ENCODE data around the gene BLOC1S5.
A peak's percentile ranks its signal among the peaks of the same experiment; 100 is the strongest.

Gene BLOC1S5

DNA sequence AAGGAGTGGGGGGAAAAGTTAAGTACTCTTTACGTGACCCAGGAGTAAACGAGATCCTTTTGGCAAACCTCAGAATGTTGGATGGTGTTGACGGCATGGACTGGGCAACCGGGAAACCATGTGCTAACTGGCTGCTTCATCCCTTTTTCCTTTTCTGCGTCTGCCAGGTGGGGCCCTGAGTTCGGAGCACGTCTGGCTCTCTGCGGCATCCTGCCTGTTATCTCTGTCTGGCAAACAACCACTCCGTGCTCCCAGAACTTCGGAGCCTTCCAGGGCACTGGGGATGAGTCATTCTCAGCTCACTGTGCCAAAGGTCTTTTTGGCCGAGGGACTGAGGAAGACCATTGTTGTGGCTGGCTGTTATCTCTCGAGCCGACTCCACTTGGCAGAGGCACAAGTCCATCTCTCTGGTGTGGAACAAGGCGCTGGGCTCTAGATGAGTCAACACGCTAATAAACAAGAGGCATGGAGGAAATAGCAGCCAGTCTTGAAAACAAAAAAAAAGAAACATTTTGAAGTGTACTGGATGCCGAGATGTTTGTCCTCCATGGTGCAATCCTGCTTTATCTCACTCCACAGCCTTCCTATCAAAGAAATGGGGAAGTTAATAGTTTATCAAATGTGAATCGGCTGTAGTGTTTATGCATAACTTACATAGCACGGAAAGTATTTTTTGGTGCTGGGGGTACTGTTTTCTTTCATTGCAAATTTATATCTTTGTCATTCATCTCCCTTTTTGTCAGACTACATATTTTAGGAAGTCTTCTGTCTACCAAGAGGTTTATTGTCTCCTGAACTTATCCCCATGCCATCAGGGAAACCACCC is 89.0 kb downstream of the BLOC1S5 start:
- peak; percentile 90 for ATAC-seq
- TF ChIP-seq, protein P1, sequence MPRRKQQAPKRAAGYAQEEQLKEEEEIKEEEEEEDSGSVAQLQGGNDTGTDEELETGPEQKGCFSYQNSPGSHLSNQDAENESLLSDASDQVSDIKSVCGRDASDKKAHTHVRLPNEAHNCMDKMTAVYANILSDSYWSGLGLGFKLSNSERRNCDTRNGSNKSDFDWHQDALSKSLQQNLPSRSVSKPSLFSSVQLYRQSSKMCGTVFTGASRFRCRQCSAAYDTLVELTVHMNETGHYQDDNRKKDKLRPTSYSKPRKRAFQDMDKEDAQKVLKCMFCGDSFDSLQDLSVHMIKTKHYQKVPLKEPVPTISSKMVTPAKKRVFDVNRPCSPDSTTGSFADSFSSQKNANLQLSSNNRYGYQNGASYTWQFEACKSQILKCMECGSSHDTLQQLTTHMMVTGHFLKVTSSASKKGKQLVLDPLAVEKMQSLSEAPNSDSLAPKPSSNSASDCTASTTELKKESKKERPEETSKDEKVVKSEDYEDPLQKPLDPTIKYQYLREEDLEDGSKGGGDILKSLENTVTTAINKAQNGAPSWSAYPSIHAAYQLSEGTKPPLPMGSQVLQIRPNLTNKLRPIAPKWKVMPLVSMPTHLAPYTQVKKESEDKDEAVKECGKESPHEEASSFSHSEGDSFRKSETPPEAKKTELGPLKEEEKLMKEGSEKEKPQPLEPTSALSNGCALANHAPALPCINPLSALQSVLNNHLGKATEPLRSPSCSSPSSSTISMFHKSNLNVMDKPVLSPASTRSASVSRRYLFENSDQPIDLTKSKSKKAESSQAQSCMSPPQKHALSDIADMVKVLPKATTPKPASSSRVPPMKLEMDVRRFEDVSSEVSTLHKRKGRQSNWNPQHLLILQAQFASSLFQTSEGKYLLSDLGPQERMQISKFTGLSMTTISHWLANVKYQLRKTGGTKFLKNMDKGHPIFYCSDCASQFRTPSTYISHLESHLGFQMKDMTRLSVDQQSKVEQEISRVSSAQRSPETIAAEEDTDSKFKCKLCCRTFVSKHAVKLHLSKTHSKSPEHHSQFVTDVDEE (CRISPR knock-in tag; IDR thresholded peaks at IDR 0.05) = 0 out of 2 replicates have a peak, but pooled peaks have one; percentile 8
- TF ChIP-seq, protein P2, sequence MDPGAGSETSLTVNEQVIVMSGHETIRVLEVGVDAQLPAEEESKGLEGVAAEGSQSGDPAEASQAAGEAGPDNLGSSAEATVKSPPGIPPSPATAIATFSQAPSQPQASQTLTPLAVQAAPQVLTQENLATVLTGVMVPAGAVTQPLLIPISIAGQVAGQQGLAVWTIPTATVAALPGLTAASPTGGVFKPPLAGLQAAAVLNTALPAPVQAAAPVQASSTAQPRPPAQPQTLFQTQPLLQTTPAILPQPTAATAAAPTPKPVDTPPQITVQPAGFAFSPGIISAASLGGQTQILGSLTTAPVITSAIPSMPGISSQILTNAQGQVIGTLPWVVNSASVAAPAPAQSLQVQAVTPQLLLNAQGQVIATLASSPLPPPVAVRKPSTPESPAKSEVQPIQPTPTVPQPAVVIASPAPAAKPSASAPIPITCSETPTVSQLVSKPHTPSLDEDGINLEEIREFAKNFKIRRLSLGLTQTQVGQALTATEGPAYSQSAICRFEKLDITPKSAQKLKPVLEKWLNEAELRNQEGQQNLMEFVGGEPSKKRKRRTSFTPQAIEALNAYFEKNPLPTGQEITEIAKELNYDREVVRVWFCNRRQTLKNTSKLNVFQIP (CRISPR knock-in tag; IDR thresholded peaks at IDR 0.05; ENCODE audit: borderline replicate concordance, low read depth) = no peak
- TF ChIP-seq ZFP30 (CRISPR knock-in tag; IDR thresholded peaks at IDR 0.05) = no peak
- TF ChIP-seq SNAI2 (CRISPR knock-in tag; IDR thresholded peaks at IDR 0.05) = no peak
- TF ChIP-seq TOX (CRISPR knock-in tag; IDR thresholded peaks at IDR 0.05; ENCODE audit: borderline replicate concordance) = no peak
- no peak for TF ChIP-seq OSR1 (CRISPR knock-in tag; IDR thresholded peaks at IDR 0.05)
- TF ChIP-seq CSDC2 (CRISPR knock-in tag; IDR thresholded peaks at IDR 0.05) = 0 out of 2 replicates have a peak, but pooled peaks have one; percentile 20
- no peak; the same call in 1 of the 2 replicates for TF ChIP-seq ZFP3 (CRISPR knock-in tag; IDR thresholded peaks at IDR 0.05)
- TF ChIP-seq ESRRG (CRISPR knock-in tag; IDR thresholded peaks at IDR 0.05) = no peak
- TF ChIP-seq ARNTL (CRISPR knock-in tag; IDR thresholded peaks at IDR 0.05; ENCODE audit: borderline replicate concordance, low read depth) = no peak
- TF ChIP-seq, protein P3, sequence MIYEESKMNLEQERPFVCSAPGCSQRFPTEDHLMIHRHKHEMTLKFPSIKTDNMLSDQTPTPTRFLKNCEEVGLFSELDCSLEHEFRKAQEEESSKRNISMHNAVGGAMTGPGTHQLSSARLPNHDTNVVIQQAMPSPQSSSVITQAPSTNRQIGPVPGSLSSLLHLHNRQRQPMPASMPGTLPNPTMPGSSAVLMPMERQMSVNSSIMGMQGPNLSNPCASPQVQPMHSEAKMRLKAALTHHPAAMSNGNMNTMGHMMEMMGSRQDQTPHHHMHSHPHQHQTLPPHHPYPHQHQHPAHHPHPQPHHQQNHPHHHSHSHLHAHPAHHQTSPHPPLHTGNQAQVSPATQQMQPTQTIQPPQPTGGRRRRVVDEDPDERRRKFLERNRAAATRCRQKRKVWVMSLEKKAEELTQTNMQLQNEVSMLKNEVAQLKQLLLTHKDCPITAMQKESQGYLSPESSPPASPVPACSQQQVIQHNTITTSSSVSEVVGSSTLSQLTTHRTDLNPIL (CRISPR knock-in tag; IDR thresholded peaks at IDR 0.05; ENCODE audit: low read depth) = 0 out of 2 replicates have a peak, but pooled peaks have one; percentile 32
- peak; percentile 31; the same call in 1 of the 2 replicates for TF ChIP-seq ISL1 (CRISPR knock-in tag; IDR thresholded peaks at IDR 0.05)
- no peak for TF ChIP-seq RARB (CRISPR knock-in tag; IDR thresholded peaks at IDR 0.05)
- TF ChIP-seq ZNF565 (CRISPR knock-in tag; conservative IDR thresholded peaks at IDR 0.05; ENCODE audit: low read depth) = no peak

DNA sequence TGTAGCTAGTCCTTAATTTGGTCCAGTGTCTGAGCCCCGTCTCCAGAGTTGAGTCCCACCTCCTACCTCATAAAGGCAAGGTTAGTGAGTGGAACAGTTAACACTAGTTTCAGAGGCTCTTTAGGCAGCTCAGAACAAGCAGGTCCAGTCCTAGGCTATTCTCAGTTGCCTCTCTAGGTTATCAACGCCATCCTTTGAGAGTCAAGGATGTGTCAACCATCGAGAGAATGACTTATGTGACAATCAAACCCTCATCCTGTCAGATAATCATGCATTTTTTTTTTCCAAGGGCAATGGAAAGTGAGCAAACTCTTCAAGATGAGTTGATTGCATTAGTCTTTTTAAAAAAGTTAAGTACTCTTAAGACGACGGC is 89.6 kb downstream of the BLOC1S5 start:
- no peak for TF ChIP-seq ZNF565 (CRISPR knock-in tag; conservative IDR thresholded peaks at IDR 0.05; ENCODE audit: low read depth)
- TF ChIP-seq SNAI2 (CRISPR knock-in tag; IDR thresholded peaks at IDR 0.05) = no peak
- no peak for TF ChIP-seq RARB (CRISPR knock-in tag; IDR thresholded peaks at IDR 0.05)
- no peak for TF ChIP-seq ZFP3 (CRISPR knock-in tag; IDR thresholded peaks at IDR 0.05)
- no peak for TF ChIP-seq TCF4 (CRISPR knock-in tag; IDR thresholded peaks at IDR 0.05; ENCODE audit: borderline replicate concordance)
- TF ChIP-seq PPARA (CRISPR knock-in tag; IDR thresholded peaks at IDR 0.05; ENCODE audit: borderline replicate concordance) = no peak
- TF ChIP-seq, protein P3 (CRISPR knock-in tag; IDR thresholded peaks at IDR 0.05; ENCODE audit: low read depth) = no peak
- TF ChIP-seq ARNTL (CRISPR knock-in tag; IDR thresholded peaks at IDR 0.05; ENCODE audit: borderline replicate concordance, low read depth) = no peak
- no peak for TF ChIP-seq ZFP30 (CRISPR knock-in tag; IDR thresholded peaks at IDR 0.05)
- peak; percentile 8; the same call in 1 of the 3 replicates for ATAC-seq

GRCh38 chr6:7973584-7973983 is 90.6 kb downstream of the BLOC1S5 start:
- no peak for ATAC-seq
- TF ChIP-seq, protein P1 (CRISPR knock-in tag; IDR thresholded peaks at IDR 0.05) = no peak
- TF ChIP-seq OSR1 (CRISPR knock-in tag; IDR thresholded peaks at IDR 0.05) (no peak), TOX (CRISPR knock-in tag; IDR thresholded peaks at IDR 0.05; ENCODE audit: borderline replicate concordance) (no peak), ESRRG (CRISPR knock-in tag; IDR thresholded peaks at IDR 0.05) (no peak), ZFP30 (CRISPR knock-in tag; IDR thresholded peaks at IDR 0.05) (no peak), ZFP3 (CRISPR knock-in tag; IDR thresholded peaks at IDR 0.05) (no peak), CSDC2 (CRISPR knock-in tag; IDR thresholded peaks at IDR 0.05) (no peak), ZNF8 (CRISPR knock-in tag; IDR thresholded peaks at IDR 0.05) (no peak), ZNF70 (CRISPR knock-in tag; IDR thresholded peaks at IDR 0.05) (no peak)
- TF ChIP-seq, protein P4, sequence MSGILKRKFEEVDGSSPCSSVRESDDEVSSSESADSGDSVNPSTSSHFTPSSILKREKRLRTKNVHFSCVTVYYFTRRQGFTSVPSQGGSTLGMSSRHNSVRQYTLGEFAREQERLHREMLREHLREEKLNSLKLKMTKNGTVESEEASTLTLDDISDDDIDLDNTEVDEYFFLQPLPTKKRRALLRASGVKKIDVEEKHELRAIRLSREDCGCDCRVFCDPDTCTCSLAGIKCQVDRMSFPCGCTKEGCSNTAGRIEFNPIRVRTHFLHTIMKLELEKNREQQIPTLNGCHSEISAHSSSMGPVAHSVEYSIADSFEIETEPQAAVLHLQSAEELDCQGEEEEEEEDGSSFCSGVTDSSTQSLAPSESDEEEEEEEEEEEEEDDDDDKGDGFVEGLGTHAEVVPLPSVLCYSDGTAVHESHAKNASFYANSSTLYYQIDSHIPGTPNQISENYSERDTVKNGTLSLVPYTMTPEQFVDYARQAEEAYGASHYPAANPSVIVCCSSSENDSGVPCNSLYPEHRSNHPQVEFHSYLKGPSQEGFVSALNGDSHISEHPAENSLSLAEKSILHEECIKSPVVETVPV (CRISPR knock-in tag; IDR thresholded peaks at IDR 0.05) = no peak
- TF ChIP-seq, protein P2 (CRISPR knock-in tag; IDR thresholded peaks at IDR 0.05; ENCODE audit: borderline replicate concordance, low read depth) = no peak
- TF ChIP-seq, protein P3 (CRISPR knock-in tag; IDR thresholded peaks at IDR 0.05; ENCODE audit: low read depth) = no peak

Measured in SK-N-SH treated with all-trans-retinoic acid at 6 μM for 48 hours (cell line).